Vagina (tissue), 2 donors: ENCODE data around the gene AGBL5. TPM values are rescaled to one million over a fixed set of nuclear protein-coding genes. Genes with fewer than 3 reads are reported as not detected.
A peak's percentile ranks its signal among the peaks of the same experiment; 100 is the strongest.

Source experiments
- DNase-seq, 2 donors: peaks; one replicate each; pipeline ENCODE4 v3.0.0-alpha.2; 2017; ENCODE audit errors: extremely low spot score in 2 of 2
- H3K27ac ChIP-seq: fragments of 200-600 bp; sonication (generic); one replicate; pipeline ENCODE4 v1.5.1; 2019
- H3K27me3 ChIP-seq: fragments of 200-600 bp; sonication (generic); one replicate; pipeline ENCODE4 v1.5.1; 2019
- H3K36me3 ChIP-seq, 2 donors: fragments of 200-600 bp; sonication (generic); one replicate each; pipeline ENCODE4 v1.5.1; 2017 to 2019
- H3K4me1 ChIP-seq: fragments of 200-600 bp; sonication (generic); one replicate; pipeline ENCODE4 v1.5.1; 2019
- H3K4me3 ChIP-seq, 2 donors: fragments of 200-600 bp; sonication (generic); 1 replicate in 1 of 2; 2 replicates in 1 of 2; pipeline ENCODE4 v1.5.1; 2016 to 2019
- H3K9me3 ChIP-seq: fragments of 200-600 bp; sonication (generic); one replicate; pipeline ENCODE4 v1.5.1; 2019
- POLR2A ChIP-seq, 2 donors: fragments of 450-650 bp; IDR thresholded peaks; one replicate each; pipeline ENCODE4 v1.6.1; 2017; ENCODE audit warnings: antibody characterized with exemption in 2 of 2, mild to moderate bottlenecking in 2 of 2, moderate library complexity in 2 of 2
- POLR2AphosphoS5 ChIP-seq, 2 donors: sonication (generic); formaldehyde crosslinking; IDR thresholded peaks; one replicate each; pipeline ENCODE4 v1.9.0; 2017; ENCODE audit warnings: antibody characterized with exemption in 2 of 2, mild to moderate bottlenecking in 2 of 2, low read depth in 1 of 2; ENCODE audit not compliant: insufficient read depth in 1 of 2
- intact Hi-C: fragments of 100-400 bp; cut with DNase I; formaldehyde crosslinking; loops from one replicate; pipeline ENCODE4 v1.15.1; 2023
- total RNA-seq: library from RNA; depleted of rRNA; stranded (reverse); fragments of >200 nt; gene quantifications from one replicate; pipeline ENCODE4 v1.2.3, GENCODE V29; 2016
- TF ChIP-seq, protein P1 (sequence below), 3 experiments: fragments of 450-650 bp in 2 of 3; fragments of 200-600 bp in 1 of 3; sonication (generic) in 1 of 3; IDR thresholded peaks; one replicate each; pipeline ENCODE4 v1.5.1; 2017 to 2019; ENCODE audit warnings: antibody characterized with exemption in 3 of 3, mild to moderate bottlenecking in 2 of 3, moderate library complexity in 2 of 3

AGBL5 gene
- total RNA-seq, 1 donor from 2014 or later, result 8.8 TPM

DNA sequence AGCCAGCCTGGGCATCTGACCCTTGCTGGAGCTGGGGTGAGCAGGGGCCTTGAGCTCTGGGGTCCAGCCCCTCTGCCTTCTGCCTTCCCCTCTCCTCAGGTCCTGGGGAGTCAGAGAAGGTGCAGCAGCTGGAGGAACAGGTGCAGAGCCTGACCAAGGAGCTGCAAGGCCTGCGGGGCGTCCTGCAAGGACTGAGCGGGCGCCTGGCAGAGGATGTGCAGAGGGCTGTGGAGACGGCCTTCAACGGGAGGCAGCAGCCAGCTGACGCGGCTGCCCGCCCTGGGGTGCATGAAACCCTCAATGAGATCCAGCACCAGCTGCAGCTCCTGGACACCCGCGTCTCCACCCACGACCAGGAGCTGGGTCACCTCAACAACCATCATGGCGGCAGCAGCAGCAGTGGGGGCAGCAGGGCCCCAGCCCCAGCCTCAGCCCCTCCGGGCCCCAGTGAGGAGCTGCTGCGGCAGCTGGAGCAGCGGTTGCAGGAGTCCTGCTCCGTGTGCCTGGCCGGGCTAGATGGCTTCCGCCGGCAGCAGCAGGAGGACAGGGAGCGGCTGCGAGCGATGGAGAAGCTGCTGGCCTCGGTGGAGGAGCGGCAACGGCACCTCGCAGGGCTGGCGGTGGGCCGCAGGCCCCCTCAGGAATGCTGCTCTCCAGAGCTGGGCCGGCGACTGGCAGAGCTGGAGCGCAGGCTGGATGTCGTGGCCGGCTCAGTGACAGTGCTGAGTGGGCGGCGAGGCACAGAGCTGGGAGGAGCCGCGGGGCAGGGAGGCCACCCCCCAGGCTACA is 30.7 kb downstream of the AGBL5 start:
- no peaks in the 10 kb centered on the region for H3K36me3 ChIP-seq
- H3K9me3 ChIP-seq, result no peaks in the 10 kb centered on the region
- TF ChIP-seq, protein P1, sequence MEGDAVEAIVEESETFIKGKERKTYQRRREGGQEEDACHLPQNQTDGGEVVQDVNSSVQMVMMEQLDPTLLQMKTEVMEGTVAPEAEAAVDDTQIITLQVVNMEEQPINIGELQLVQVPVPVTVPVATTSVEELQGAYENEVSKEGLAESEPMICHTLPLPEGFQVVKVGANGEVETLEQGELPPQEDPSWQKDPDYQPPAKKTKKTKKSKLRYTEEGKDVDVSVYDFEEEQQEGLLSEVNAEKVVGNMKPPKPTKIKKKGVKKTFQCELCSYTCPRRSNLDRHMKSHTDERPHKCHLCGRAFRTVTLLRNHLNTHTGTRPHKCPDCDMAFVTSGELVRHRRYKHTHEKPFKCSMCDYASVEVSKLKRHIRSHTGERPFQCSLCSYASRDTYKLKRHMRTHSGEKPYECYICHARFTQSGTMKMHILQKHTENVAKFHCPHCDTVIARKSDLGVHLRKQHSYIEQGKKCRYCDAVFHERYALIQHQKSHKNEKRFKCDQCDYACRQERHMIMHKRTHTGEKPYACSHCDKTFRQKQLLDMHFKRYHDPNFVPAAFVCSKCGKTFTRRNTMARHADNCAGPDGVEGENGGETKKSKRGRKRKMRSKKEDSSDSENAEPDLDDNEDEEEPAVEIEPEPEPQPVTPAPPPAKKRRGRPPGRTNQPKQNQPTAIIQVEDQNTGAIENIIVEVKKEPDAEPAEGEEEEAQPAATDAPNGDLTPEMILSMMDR (IDR thresholded peaks at IDR 0.05), result no peak
- TF ChIP-seq POLR2A (IDR thresholded peaks at IDR 0.05), result no peak
- TF ChIP-seq POLR2AphosphoS5 (IDR thresholded peaks at IDR 0.05; ENCODE audit: insufficient read depth in 1 of 2, low read depth in 1 of 2), result no peak
- H3K27me3 ChIP-seq, result no peaks in the 10 kb centered on the region
- no peak for DNase-seq
- no peak overlapping the region for H3K4me3 ChIP-seq
- H3K4me1 ChIP-seq, result peaks cover 70% of the 10 kb centered on the region
- intact Hi-C loops, result loop anchor here (10.0 kb wide), 1 partner anchor 47 kb away; the partner anchor contains the start of gene TMEM214
- H3K27ac ChIP-seq, result no peak overlapping the region

DNA sequence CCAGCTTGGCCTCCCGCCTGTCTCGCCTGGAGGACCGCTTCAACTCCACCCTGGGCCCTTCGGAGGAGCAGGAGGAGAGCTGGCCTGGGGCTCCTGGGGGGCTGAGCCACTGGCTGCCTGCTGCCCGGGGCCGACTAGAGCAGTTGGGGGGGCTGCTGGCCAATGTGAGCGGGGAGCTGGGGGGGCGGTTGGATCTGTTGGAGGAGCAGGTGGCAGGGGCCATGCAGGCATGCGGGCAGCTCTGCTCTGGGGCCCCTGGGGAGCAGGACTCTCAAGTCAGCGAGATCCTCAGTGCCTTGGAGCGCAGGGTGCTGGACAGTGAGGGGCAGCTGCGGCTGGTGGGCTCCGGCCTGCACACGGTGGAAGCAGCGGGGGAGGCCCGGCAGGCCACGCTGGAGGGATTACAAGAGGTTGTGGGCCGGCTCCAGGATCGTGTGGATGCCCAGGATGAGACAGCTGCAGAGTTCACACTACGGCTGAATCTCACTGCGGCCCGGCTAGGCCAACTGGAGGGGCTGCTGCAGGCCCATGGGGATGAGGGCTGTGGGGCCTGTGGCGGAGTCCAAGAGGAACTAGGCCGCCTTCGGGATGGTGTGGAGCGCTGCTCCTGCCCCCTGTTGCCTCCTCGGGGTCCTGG is 31.4 kb downstream of the AGBL5 start:
- H3K27me3 ChIP-seq, result no peaks in the 10 kb centered on the region
- H3K27ac ChIP-seq, result no peak overlapping the region
- no peak overlapping the region for H3K4me3 ChIP-seq
- H3K9me3 ChIP-seq, result no peaks in the 10 kb centered on the region
- H3K4me1 ChIP-seq, result peaks cover 69% of the 10 kb centered on the region
- intact Hi-C loops, result loop anchor here (10.0 kb wide), 1 partner anchor 48 kb away; the partner anchor contains the start of gene TMEM214
- TF ChIP-seq, protein P1 (IDR thresholded peaks at IDR 0.05), result no peak
- TF ChIP-seq POLR2AphosphoS5 (IDR thresholded peaks at IDR 0.05; ENCODE audit: insufficient read depth in 1 of 2, low read depth in 1 of 2), result no peak
- DNase-seq, result no peak
- H3K36me3 ChIP-seq, result no peaks in the 10 kb centered on the region

GRCh38 chr2:27083410-27084296 is 32.2 kb downstream of the AGBL5 start:
- intact Hi-C loops, result loop anchor here (10.0 kb wide), 1 partner anchor 49 kb away; the partner anchor contains the start of gene TMEM214
- TF ChIP-seq POLR2A (IDR thresholded peaks at IDR 0.05) (no peak), POLR2AphosphoS5 (IDR thresholded peaks at IDR 0.05; ENCODE audit: insufficient read depth in 1 of 2, low read depth in 1 of 2) (no peak)
- TF ChIP-seq, protein P1 (IDR thresholded peaks at IDR 0.05), result no peak
- no peak for DNase-seq
- peaks cover 67% of the 10 kb centered on the region for H3K4me1 ChIP-seq
- no peak overlapping the region for H3K27ac ChIP-seq
- no peaks in the 10 kb centered on the region for H3K9me3 ChIP-seq
- H3K36me3 ChIP-seq, result no peaks in the 10 kb centered on the region
- H3K27me3 ChIP-seq, result no peaks in the 10 kb centered on the region
- no peak overlapping the region for H3K4me3 ChIP-seq

DNA sequence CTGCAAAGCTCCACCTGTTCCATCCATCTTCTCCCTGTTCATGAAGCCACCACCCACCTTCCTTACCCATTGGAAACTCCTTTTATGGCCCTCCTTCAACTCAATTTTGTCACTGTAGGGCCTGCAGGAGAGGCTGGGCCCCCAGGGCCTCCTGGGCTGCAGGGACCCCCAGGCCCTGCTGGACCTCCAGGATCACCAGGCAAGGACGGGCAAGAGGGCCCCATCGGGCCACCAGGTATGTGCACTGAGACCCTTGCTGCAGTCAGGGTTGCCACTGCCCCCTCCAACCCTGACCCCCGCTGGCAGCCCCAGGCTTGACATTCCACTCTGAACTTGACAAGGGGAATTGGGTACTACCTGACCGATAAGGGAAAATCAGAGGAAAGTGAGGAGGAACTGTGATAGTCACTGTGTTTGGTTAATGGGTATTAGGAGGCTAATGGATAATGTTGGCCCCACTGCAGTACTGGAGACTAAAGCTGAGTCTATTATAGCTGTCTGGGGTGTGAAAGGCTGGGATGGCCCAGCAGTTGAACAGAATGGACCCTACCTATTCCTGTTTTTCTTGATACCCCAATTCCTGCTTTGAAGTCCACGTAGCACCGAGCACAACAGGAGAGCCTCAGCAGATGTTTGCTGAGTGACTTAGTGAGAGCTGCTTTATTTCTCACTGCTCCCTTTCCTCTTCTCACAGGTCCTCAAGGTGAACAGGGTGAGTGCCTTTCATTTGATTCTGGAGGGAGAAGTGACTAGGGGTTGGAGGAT is 33.0 kb downstream of the AGBL5 start:
- Histone ChIP-seq H3K4me1 (peaks cover 65% of the 10 kb centered on the region), H3K36me3 (no peaks in the 10 kb centered on the region), H3K27me3 (no peaks in the 10 kb centered on the region), H3K4me3 (no peak overlapping the region), H3K9me3 (no peaks in the 10 kb centered on the region), H3K27ac (peak overlapping the region; percentile 7)
- no peak for DNase-seq
- intact Hi-C loops, result loop anchor here (5.0 to 10.0 kb wide), 2 partner anchors 50 to 122 kb away; partner anchors contain the start of gene TMEM214
- TF ChIP-seq POLR2A (IDR thresholded peaks at IDR 0.05) (no peak), POLR2AphosphoS5 (IDR thresholded peaks at IDR 0.05; ENCODE audit: insufficient read depth in 1 of 2, low read depth in 1 of 2) (no peak)
- TF ChIP-seq, protein P1 (IDR thresholded peaks at IDR 0.05), result no peak
